Superior temporal gyrus (tissue), 1 donor: ENCODE results near the gene USP32.

Experiments used
- DNase-seq: peaks from one replicate; pipeline ENCODE4 v3.0.0-alpha.2; 2016; ENCODE audit errors: extremely low spot score

USP32 gene

GRCh38 chr17:60135951-60136666 lies 255.8 kb downstream of the USP32 start:
- DNase-seq = no peak

- DNase-seq = peak; percentile 92
These were observed 256.6 kb downstream of the USP32 start for GRCh38 chr17:60135151-60135950.

DNA sequence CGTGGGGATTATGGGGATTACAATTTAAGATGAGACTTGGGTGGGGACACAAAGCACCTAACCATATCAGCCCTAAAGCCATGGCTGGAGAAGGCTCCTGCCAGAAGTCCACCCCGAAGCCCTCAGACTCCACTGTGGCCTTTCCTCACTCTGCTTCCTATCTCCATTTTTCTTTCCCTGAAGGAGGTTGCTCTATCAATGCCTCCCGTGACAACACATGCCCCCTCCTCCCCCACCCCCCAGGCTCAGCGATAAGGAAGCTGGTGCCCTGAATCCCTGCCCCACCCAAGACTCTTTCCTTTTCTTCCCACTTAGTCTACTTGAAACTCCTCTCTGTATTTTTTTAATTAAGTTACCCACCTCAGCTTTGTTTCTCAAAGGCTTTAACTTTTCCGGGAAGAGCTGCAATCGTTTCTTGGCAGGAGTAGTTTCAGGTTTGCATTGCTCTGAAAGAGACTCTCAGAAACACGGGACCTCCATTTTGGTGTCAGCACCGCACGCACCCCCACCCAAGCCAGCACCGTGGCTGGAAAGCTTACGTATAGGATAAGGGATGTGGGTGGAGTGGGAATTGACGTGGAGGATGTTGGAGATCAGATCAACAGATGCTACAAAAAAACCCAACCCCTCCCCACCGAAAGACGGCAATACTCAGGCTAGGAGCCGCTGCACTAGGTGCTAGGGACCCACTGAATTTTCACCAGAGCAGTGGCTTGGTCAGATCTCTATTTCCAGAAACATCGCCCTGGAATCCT lies 257.4 kb downstream of the USP32 start:
- no peak for DNase-seq

DNA sequence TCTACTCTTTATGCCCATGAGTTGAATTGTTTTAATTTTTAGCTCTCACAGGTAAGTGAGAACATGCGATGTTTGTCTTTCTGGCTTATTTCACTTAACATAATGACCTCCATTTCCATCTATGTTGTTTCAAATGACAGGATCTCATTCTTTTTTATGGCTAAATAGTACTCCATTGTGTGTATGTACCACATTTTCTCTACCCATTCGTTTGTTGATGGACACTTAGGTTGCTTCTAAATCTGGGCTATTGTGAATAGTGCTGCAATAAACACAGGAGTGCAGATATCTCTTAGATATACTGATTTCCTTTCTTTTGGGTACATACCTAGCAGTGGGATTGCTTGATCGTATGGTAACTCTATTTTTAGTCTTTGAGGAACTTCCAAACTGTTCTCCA lies 261.5 kb downstream of the USP32 start:
- no peak for DNase-seq

- no peak for DNase-seq
These were observed 262.8 kb downstream of the USP32 start for GRCh38 chr17:60129164-60129563.
